K562 treated with DMSO at 1 percent for 48 hours (cell line): ENCODE measurements around the gene MMP2. TPM values are rescaled to one million over a fixed set of nuclear protein-coding genes. Genes with fewer than 3 reads are reported as not detected.

Experiments used
- total RNA-seq: library from RNA; unstranded; fragments of 300-600 nt; gene quantifications from 2 replicates; pipeline ENCODE4 v1.2.3, GENCODE V29; 2022; ENCODE audit warnings: low replicate concordance; ENCODE audit errors: extremely low read depth

The MMP2 gene
- total RNA-seq: not detected in 2 replicates

GRCh38 chr16:55478827-55479429, at the start of gene MMP2:
MMP2 (plus strand) TSS chr16:55479198; CDS start chr16:55479480, 282 bp downstream.

GRCh38 chr16:55508941-55509931, 30.2 kb downstream of the MMP2 start, which contains the start of gene LPCAT2:
LPCAT2 (plus strand) TSS chr16:55509072; CDS start chr16:55509182, 110 bp downstream.

Other genes with a start within 250 kb of the MMP2 start
- gene IRX6, start 155.0 kb upstream of the MMP2 start, total RNA-seq: not detected in 2 replicates
- gene LPCAT2, start 29.9 kb downstream of the MMP2 start, total RNA-seq: not detected in 2 replicates
- gene CAPNS2, start 87.5 kb downstream of the MMP2 start, total RNA-seq: not detected in 2 replicates
- not detected in 2 replicates for gene SLC6A2, start 176.8 kb downstream of the MMP2 start, total RNA-seq